A549 (cell line): ENCODE results near the gene NPY5R.

Experiments
- BHLHE40 ChIP-seq: IDR thresholded peaks from 2 replicates; pipeline ENCODE4 v1.6.1; 2012; ENCODE audit warnings: low read depth, low read length, inconsistent platforms
- CTCF ChIP-seq: fragments of >200 bp; sonication (Bioruptor Twin); formaldehyde crosslinking; IDR thresholded peaks from 3 replicates; pipeline ENCODE4 v1.5.1; 2016
- FOSL2 ChIP-seq, 2 experiments: fragments of 450-650 bp in 1 of 2; fragments of >200 bp in 1 of 2; sonication (Bioruptor Twin) in 1 of 2; formaldehyde crosslinking; IDR thresholded peaks; 2 replicates each; pipeline versions ENCODE4 v1.5.0 to v1.6.1; 2016 to 2020; ENCODE audit warnings: mild to moderate bottlenecking in 1 of 2, moderate library complexity in 1 of 2
- GATA3 ChIP-seq: IDR thresholded peaks from 2 replicates; pipeline ENCODE4 v1.6.1; 2012; ENCODE audit warnings: borderline replicate concordance
- MYC ChIP-seq: IDR thresholded peaks from 2 replicates; pipeline ENCODE4 v1.6.1; 2012; ENCODE audit warnings: mild to moderate bottlenecking, inconsistent platforms, low read length, improper control_type of control experiment, borderline replicate concordance
- RAD21 ChIP-seq, 2 experiments: fragments of >200 bp in 1 of 2; sonication (Bioruptor Twin) in 1 of 2; formaldehyde crosslinking in 1 of 2; IDR thresholded peaks in 1 of 2; conservative IDR thresholded peaks in 1 of 2; 2 replicates in 1 of 2; 3 replicates in 1 of 2; pipeline ENCODE4 v1.6.1; 2012 to 2018; ENCODE audit warnings: inconsistent platforms in 1 of 2
- TF ChIP-seq, protein P1 (sequence below): fragments of 450-650 bp; IDR thresholded peaks from 2 replicates; pipeline ENCODE4 v1.6.1; 2014; ENCODE audit warnings: antibody characterized with exemption

- TF ChIP-seq CTCF (no peak), RAD21 (conservative IDR thresholded peaks at IDR 0.05 in 1 of 2, IDR thresholded peaks at IDR 0.05 in 1 of 2) (no peak), FOSL2 (IDR thresholded peaks at IDR 0.05) (no peak), FOSL2 (CRISPR knock-in tag; IDR thresholded peaks at IDR 0.05) (no peak), MYC (no peak), GATA3 (no peak), BHLHE40 (no peak)
- TF ChIP-seq, protein P1, sequence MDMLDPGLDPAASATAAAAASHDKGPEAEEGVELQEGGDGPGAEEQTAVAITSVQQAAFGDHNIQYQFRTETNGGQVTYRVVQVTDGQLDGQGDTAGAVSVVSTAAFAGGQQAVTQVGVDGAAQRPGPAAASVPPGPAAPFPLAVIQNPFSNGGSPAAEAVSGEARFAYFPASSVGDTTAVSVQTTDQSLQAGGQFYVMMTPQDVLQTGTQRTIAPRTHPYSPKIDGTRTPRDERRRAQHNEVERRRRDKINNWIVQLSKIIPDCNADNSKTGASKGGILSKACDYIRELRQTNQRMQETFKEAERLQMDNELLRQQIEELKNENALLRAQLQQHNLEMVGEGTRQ: no peak
Observed at GRCh38 chr4:163335384-163335783, 8.3 kb upstream of the NPY5R start.
